CD14-positive monocyte (primary cell): Measurements from ENCODE around the gene OLIG3. TPM values are rescaled to one million over a fixed set of nuclear protein-coding genes. Genes with fewer than 3 reads are reported as not detected.

Experiments used
- DNase-seq, 3 donors: peaks; one replicate each; pipeline ENCODE4 v3.0.0-alpha.2; 2011 to 2022
- H2AFZ ChIP-seq: 2 replicates; pipeline ENCODE4 v1.6.0; 2012; ENCODE audit warnings: mild to moderate bottlenecking, low read depth, low read length, inconsistent platforms; ENCODE audit not compliant: insufficient read depth, poor library complexity, severe bottlenecking
- H3K27ac ChIP-seq, 2 donors: 1 replicate in 1 of 2; 2 replicates in 1 of 2; pipeline ENCODE4 v1.5.1; 2012 to 2013; ENCODE audit warnings: low read length in 2 of 2, control low read depth in 1 of 2, inconsistent platforms in 1 of 2, low read depth in 1 of 2, mild to moderate bottlenecking in 1 of 2
- H3K27me3 ChIP-seq, 2 donors: one replicate each; pipeline versions ENCODE4 v1.6.0 to v1.6.1; 2011 to 2013; ENCODE audit warnings: low read length in 2 of 2; ENCODE audit not compliant: control insufficient read depth in 2 of 2, insufficient read depth in 2 of 2
- H3K36me3 ChIP-seq, 2 donors: replicated peaks in 1 of 2; 1 replicate in 1 of 2; 2 replicates in 1 of 2; pipeline versions ENCODE4 v1.5.1 to v1.6.1; 2012 to 2013; ENCODE audit warnings: low read length in 2 of 2, control low read depth in 1 of 2, inconsistent platforms in 1 of 2, mild to moderate bottlenecking in 1 of 2; ENCODE audit not compliant: insufficient read depth in 2 of 2, control insufficient read depth in 1 of 2
- H3K4me1 ChIP-seq, 2 donors: 1 replicate in 1 of 2; 2 replicates in 1 of 2; pipeline versions ENCODE4 v1.5.1 to v1.6.1; 2012 to 2013; ENCODE audit warnings: low read length in 2 of 2, control low read depth in 1 of 2, inconsistent platforms in 1 of 2, mild to moderate bottlenecking in 1 of 2, moderate library complexity in 1 of 2; ENCODE audit not compliant: insufficient read depth in 2 of 2, control insufficient read depth in 1 of 2
- H3K4me2 ChIP-seq: replicated peaks from 2 replicates; pipeline ENCODE3; 2012; ENCODE audit warnings: low read length, moderate library complexity, mild to moderate bottlenecking; ENCODE audit not compliant: poor library complexity, severe bottlenecking; ENCODE audit errors: extremely low read depth
- H3K4me3 ChIP-seq, 3 experiments: fragments of 200-600 bp in 1 of 3; sonication (generic) in 1 of 3; replicated peaks in 1 of 3; 1 replicate in 2 of 3; 2 replicates in 1 of 3; pipeline ENCODE4 v1.5.1; 2011 to 2013; ENCODE audit warnings: low read length in 3 of 3, mild to moderate bottlenecking in 3 of 3, control low read depth in 2 of 3, low read depth in 2 of 3, inconsistent platforms in 1 of 3, moderate library complexity in 1 of 3
- H3K79me2 ChIP-seq: 2 replicates; pipeline ENCODE4 v1.6.0; 2012; ENCODE audit warnings: mild to moderate bottlenecking, control low read depth, inconsistent platforms, low read length, moderate library complexity; ENCODE audit not compliant: insufficient read depth
- H3K9ac ChIP-seq: 2 replicates; pipeline ENCODE4 v1.6.0; 2017; ENCODE audit warnings: low read length, mild to moderate bottlenecking; ENCODE audit not compliant: insufficient read depth, poor library complexity, severe bottlenecking
- H3K9me3 ChIP-seq, 2 donors: replicated peaks in 1 of 2; 1 replicate in 1 of 2; 2 replicates in 1 of 2; pipeline versions ENCODE4 v1.5.1 to v1.6.1; 2012 to 2013; ENCODE audit warnings: low read length in 2 of 2, control low read depth in 1 of 2; ENCODE audit not compliant: control insufficient read depth in 1 of 2, insufficient read depth in 1 of 2
- H4K20me1 ChIP-seq: 2 replicates; pipeline ENCODE4 v1.6.0; 2012; ENCODE audit warnings: mild to moderate bottlenecking, low read length, control low read depth, moderate library complexity; ENCODE audit not compliant: insufficient read depth
- H3K27ac Mint-ChIP-seq, 7 donors: one replicate each; pipeline ENCODE4 v1.8.0; 2020; ENCODE audit warnings: mild to moderate bottlenecking in 7 of 7, mixed read lengths in 7 of 7, moderate library complexity in 6 of 7, inconsistent platforms in 2 of 7
- H3K27me3 Mint-ChIP-seq, 3 donors: one replicate each; pipeline ENCODE4 v1.8.0; 2021 to 2022; ENCODE audit warnings: low read depth in 3 of 3, mild to moderate bottlenecking in 3 of 3, mixed read lengths in 3 of 3, moderate library complexity in 3 of 3, inconsistent platforms in 1 of 3
- H3K36me3 Mint-ChIP-seq, 2 donors: one replicate each; pipeline ENCODE4 v1.8.0; 2020; ENCODE audit warnings: mixed read lengths in 2 of 2, inconsistent platforms in 1 of 2, mild to moderate bottlenecking in 1 of 2
- H3K4me1 Mint-ChIP-seq: one replicate; pipeline ENCODE4 v1.8.0; 2020; ENCODE audit warnings: mild to moderate bottlenecking, mixed read lengths
- H3K4me3 Mint-ChIP-seq, 2 donors: one replicate each; pipeline ENCODE4 v1.8.0; 2020; ENCODE audit warnings: mild to moderate bottlenecking in 2 of 2, mixed read lengths in 2 of 2, moderate library complexity in 1 of 2
- H3K9me3 Mint-ChIP-seq, 7 donors: one replicate each; pipeline ENCODE4 v1.8.0; 2020 to 2022; ENCODE audit warnings: mixed read lengths in 7 of 7, mild to moderate bottlenecking in 6 of 7, moderate library complexity in 6 of 7, inconsistent platforms in 2 of 7
- WGBS: methylation state at CpG from one replicate; pipeline ENCODE4 v1.1.5; 2013; ENCODE audit warnings: missing lambda C conversion rate; ENCODE audit not compliant: insufficient coverage; 5-methylcytosine and 5-hydroxymethylcytosine counted together
- intact Hi-C, 2 donors: fragments of 100-400 bp; cut with micrococcal nuclease; formaldehyde crosslinking; loops; one replicate each; pipeline versions ENCODE4 v1.15.0 to v1.15.1; 2023
- polyA plus RNA-seq, 3 donors: library from polyadenylated mRNA; depleted of rRNA in 1 of 3; unstranded in 2 of 3; stranded (reverse) in 1 of 3; fragments of 300-500 nt in 2 of 3; fragments of >200 nt in 1 of 3; fragmentation: Illumina TruSeq in 2 of 3; gene quantifications; 1 replicate in 2 of 3; 2 replicates in 1 of 3; pipeline ENCODE4 v1.2.3, GENCODE V29; 2012 to 2021
- TF ChIP-seq, protein P1 (sequence below): fragments of 200-600 bp; IDR thresholded peaks from one replicate; pipeline ENCODE4 v1.8.0; 2022; ENCODE audit warnings: antibody characterized with exemption, mild to moderate bottlenecking

The OLIG3 gene
- polyA plus RNA-seq, 3 donors, result not detected

DNA sequence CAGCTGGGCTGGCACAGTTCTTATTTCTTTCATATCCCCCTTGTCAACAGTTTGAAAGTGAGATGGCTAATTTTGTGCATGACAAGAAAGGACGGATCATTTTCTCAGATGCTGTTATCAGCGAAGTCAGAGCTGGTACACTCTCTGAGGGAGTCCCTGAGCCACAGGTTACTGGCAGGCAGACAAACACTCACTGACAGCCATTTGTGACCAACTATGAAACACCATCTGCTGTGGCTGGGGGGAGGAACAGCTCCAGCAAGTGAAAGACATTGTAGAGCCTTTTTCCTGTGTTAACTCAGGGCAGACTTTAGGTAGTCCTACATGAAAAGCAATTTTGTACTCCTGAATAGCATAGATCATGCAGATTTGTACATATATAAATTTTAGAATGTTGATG is 22.2 kb downstream of the OLIG3 start:
- no peaks in the 10 kb centered on the region for H3K9me3 ChIP-seq
- peaks cover 26 to 50% (median 38%) of the 10 kb centered on the region in 3 donors for H3K27me3 Mint-ChIP-seq
- WGBS, result no CpG with 5 or more reads among the region's 2 CpGs
- H3K36me3 Mint-ChIP-seq, result no peaks in the 10 kb centered on the region
- no peaks in the 10 kb centered on the region for H4K20me1 ChIP-seq
- H3K4me2 ChIP-seq, result no peak overlapping the region
- H3K4me1 ChIP-seq, result no peaks in the 10 kb centered on the region
- H3K4me1 Mint-ChIP-seq, result no peaks in the 10 kb centered on the region
- H3K79me2 ChIP-seq, result no peaks in the 10 kb centered on the region
- peaks cover 0 to 1% (median 0%) of the 10 kb centered on the region in 7 donors for H3K9me3 Mint-ChIP-seq
- no peak for DNase-seq
- no peak overlapping the region for H3K27ac ChIP-seq
- intact Hi-C loops, result no loop called here
- no peaks in the 10 kb centered on the region for H3K36me3 ChIP-seq
- H3K4me3 ChIP-seq, result no peak overlapping the region
- TF ChIP-seq, protein P1, sequence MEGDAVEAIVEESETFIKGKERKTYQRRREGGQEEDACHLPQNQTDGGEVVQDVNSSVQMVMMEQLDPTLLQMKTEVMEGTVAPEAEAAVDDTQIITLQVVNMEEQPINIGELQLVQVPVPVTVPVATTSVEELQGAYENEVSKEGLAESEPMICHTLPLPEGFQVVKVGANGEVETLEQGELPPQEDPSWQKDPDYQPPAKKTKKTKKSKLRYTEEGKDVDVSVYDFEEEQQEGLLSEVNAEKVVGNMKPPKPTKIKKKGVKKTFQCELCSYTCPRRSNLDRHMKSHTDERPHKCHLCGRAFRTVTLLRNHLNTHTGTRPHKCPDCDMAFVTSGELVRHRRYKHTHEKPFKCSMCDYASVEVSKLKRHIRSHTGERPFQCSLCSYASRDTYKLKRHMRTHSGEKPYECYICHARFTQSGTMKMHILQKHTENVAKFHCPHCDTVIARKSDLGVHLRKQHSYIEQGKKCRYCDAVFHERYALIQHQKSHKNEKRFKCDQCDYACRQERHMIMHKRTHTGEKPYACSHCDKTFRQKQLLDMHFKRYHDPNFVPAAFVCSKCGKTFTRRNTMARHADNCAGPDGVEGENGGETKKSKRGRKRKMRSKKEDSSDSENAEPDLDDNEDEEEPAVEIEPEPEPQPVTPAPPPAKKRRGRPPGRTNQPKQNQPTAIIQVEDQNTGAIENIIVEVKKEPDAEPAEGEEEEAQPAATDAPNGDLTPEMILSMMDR, result no peak
- peaks cover 44 to 56% of the 10 kb centered on the region in 2 donors for H3K27me3 ChIP-seq
- H3K4me3 Mint-ChIP-seq, result peak overlapping the region in 1 of 2 donors; percentile 35
- no peak overlapping the region for H3K27ac Mint-ChIP-seq
- H3K9ac ChIP-seq, result no peak overlapping the region
- H2AFZ ChIP-seq, result no peak overlapping the region

DNA sequence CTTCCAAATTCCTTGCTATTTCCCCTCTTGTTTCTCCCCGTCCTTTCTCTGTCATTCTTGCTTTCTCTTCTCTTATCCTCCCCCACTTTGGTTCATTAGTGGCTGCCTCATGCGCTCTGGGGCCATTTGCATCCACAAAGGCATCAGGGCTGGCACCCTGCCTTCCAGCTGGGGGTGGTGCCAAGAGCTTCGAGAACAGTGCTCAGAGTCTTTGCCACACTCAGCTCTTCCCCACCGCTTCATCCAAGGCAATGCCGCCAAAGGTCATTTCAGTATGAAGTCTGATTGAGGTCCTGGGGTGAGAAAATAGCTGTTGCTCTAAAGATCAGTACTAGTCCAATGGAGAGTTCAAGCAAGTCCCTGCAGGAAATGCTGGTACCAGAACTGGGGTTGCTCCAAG is 22.7 kb downstream of the OLIG3 start:
- H3K36me3 ChIP-seq, result no peaks in the 10 kb centered on the region
- 65% methylated on average over 2 of the region's 5 CpGs for WGBS
- H3K4me3 Mint-ChIP-seq, result peak overlapping the region in 1 of 2 donors; percentile 35
- H3K4me2 ChIP-seq, result no peak overlapping the region
- no peaks in the 10 kb centered on the region for H3K4me1 ChIP-seq
- no peak overlapping the region for H3K27ac ChIP-seq
- intact Hi-C loops, result no loop called here
- H3K9me3 Mint-ChIP-seq, result peaks cover 0 to 1% (median 0%) of the 10 kb centered on the region in 7 donors
- H3K36me3 Mint-ChIP-seq, result no peaks in the 10 kb centered on the region
- no peak overlapping the region for H3K27ac Mint-ChIP-seq
- no peaks in the 10 kb centered on the region for H3K79me2 ChIP-seq
- no peak for DNase-seq
- H3K4me3 ChIP-seq, result no peak overlapping the region
- H3K27me3 Mint-ChIP-seq, result peaks cover 24 to 47% (median 40%) of the 10 kb centered on the region in 3 donors
- TF ChIP-seq, protein P1, result no peak
- no peaks in the 10 kb centered on the region for H3K9me3 ChIP-seq
- peaks cover 43 to 52% of the 10 kb centered on the region in 2 donors for H3K27me3 ChIP-seq
- no peaks in the 10 kb centered on the region for H3K4me1 Mint-ChIP-seq
- H3K9ac ChIP-seq, result no peak overlapping the region
- H4K20me1 ChIP-seq, result no peaks in the 10 kb centered on the region
- no peak overlapping the region for H2AFZ ChIP-seq
